SK-MEL-5 (cell line): Measurements from ENCODE around the gene PUS7. TPM values are rescaled to one million over a fixed set of nuclear protein-coding genes. Genes with fewer than 3 reads are reported as not detected.
"Not testable (repeated sequence)": the region's sequence is repeated elsewhere in the genome, so short reads cannot be mapped to it uniquely, and the experiment has no call there.

Experiments used
- DNase-seq: peaks from one replicate; pipeline ENCODE4 v3.0.0-alpha.2; 2016; ENCODE audit warnings: low read depth, low spot score
- in situ Hi-C: cut with HindIII; loops from 2 replicates; pipeline ENCODE4 v1.10.0; 2016; ENCODE audit warnings: low sequenced_read_pairs, high pct_unique_total_duplicates, low pct_unique_long_range_greater_than_20kb
- total RNA-seq: library from RNA; depleted of rRNA; stranded (reverse); fragments of >200 nt; shearing (Covaris generic); gene quantifications from 2 replicates; pipeline ENCODE4 v1.2.3, GENCODE V29; 2014

The PUS7 gene
- total RNA-seq, 1 experiment from 2014 or later, result 44.9 TPM

GRCh38 chr7:105461518-105461917, 60.6 kb downstream of the PUS7 start:
- no peak for DNase-seq
- in situ Hi-C loops, result no loop called here

- in situ Hi-C loops, result no loop called here
- DNase-seq, result no peak
Measured at GRCh38 chr7:105457619-105458225, 64.3 kb downstream of the PUS7 start.

- DNase-seq, result no peak
- in situ Hi-C loops, result no loop called here
Measured at GRCh38 chr7:105454921-105455320, 67.2 kb downstream of the PUS7 start.

GRCh38 chr7:105454095-105454747, 67.8 kb downstream of the PUS7 start:
- DNase-seq, result peak; percentile 37

GRCh38 chr7:105452085-105452484, 70.0 kb downstream of the PUS7 start:
- in situ Hi-C loops, result no loop called here
- no peak for DNase-seq

More at GRCh38 chr7:105454095-105454747, 67.8 kb downstream of the PUS7 start:
- in situ Hi-C loops, result no loop called here

- in situ Hi-C loops, DNase-seq: not testable (repeated sequence)
Measured at GRCh38 chr7:105450870-105451269, 71.2 kb downstream of the PUS7 start.

- no peak for DNase-seq
- in situ Hi-C loops, result no loop called here
Measured at GRCh38 chr7:105450177-105450861, 71.8 kb downstream of the PUS7 start.

GRCh38 chr7:105448181-105448580, 73.9 kb downstream of the PUS7 start:
- DNase-seq, result no peak
- in situ Hi-C loops, result no loop called here

- in situ Hi-C loops, result no loop called here
- DNase-seq, result no peak
Measured at GRCh38 chr7:105444342-105444987, 77.6 kb downstream of the PUS7 start.

GRCh38 chr7:105442214-105442613, 79.9 kb downstream of the PUS7 start:
- in situ Hi-C loops, result not testable (repeated sequence)

GRCh38 chr7:105439174-105439893, 82.7 kb downstream of the PUS7 start:
- DNase-seq, result peak; percentile 70
- in situ Hi-C loops, result no loop called here

More at GRCh38 chr7:105442214-105442613, 79.9 kb downstream of the PUS7 start:
- not testable (repeated sequence) for DNase-seq

GRCh38 chr7:105438847-105439173, 83.3 kb downstream of the PUS7 start:
- DNase-seq, result no peak
- in situ Hi-C loops, result no loop called here

GRCh38 chr7:105438254-105438653, 83.8 kb downstream of the PUS7 start:
- no peak for DNase-seq
- in situ Hi-C loops, result no loop called here

- in situ Hi-C loops, DNase-seq: not testable (repeated sequence)
Measured at GRCh38 chr7:105437356-105437755, 84.7 kb downstream of the PUS7 start.

GRCh38 chr7:105429746-105430612, 92.1 kb downstream of the PUS7 start:
- DNase-seq, result peak; percentile 80
- in situ Hi-C loops, result no loop called here

- DNase-seq, result no peak
- in situ Hi-C loops, result no loop called here
Measured at GRCh38 chr7:105426606-105427146, 95.4 kb downstream of the PUS7 start.

GRCh38 chr7:105423987-105424386, 98.1 kb downstream of the PUS7 start:
- DNase-seq, result no peak
- in situ Hi-C loops, result no loop called here
